Right lung (tissue), 5 donors: ENCODE data around the gene SPTBN1. TPM values are rescaled to one million over a fixed set of nuclear protein-coding genes. Genes with fewer than 3 reads are reported as not detected.

Experiments used
- DNase-seq, 2 donors: peaks; one replicate each; pipeline ENCODE4 v3.0.0-alpha.2; 2013
- polyA plus RNA-seq, 5 donors: library from polyadenylated mRNA; unstranded; fragments of 120-200 nt; gene quantifications; one replicate each; pipeline versions ENCODE4 v1.2.1 to v1.2.3, GENCODE V29; 2013; ENCODE audit warnings: inconsistent platforms in 1 of 5, low replicate concordance in 1 of 5; ENCODE audit not compliant: insufficient read length in 5 of 5, insufficient read depth in 1 of 5

SPTBN1 gene
- polyA plus RNA-seq, 5 donors = 413 to 552 (median 522) TPM

GRCh38 chr2:54430649-54431048 is 25.5 kb upstream of the SPTBN1 start:
- DNase-seq = no peak

- DNase-seq = no peak
These were observed 23.7 kb upstream of the SPTBN1 start for GRCh38 chr2:54432251-54433015.

DNA sequence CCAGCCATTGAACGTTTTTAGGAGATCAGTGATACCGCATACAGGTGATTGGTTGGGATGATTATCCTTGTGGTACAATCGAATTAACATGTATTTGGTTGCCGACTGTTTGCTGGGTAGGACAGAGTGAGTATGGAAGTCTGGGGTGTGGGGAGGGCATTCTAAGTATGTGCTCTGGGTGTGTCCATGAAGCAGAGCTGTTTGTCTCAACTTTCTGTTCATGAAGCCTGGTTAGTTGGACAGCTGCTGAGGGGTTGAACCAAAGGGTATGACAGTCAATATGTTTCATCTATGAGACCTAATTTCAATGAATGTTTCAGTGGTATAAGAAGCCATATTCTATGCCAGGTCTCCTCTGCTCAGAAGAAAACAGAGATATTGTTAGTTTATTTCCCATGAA is 21.9 kb upstream of the SPTBN1 start:
- no peak for DNase-seq

DNA sequence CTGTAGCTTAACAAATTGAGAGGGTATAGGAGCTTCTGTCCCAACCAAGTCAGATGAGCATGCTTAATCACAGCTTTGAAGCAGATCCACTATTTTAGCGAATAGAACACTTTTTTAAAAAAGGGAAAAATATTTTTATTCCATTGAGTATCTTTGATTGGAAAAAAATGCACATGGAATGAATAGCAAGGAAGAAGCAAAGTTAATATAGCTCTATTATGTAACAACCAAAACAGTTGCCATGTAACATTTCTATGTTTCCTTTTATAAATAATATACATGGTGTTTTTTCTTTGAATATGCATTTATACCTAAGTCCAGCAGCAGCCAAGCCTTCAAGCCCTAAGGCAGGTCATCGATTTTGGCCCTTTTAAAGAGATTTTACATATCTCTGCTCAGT is 21.4 kb upstream of the SPTBN1 start:
- DNase-seq = no peak

- DNase-seq = no peak
These were observed 20.6 kb upstream of the SPTBN1 start for GRCh38 chr2:54435325-54436226.

DNA sequence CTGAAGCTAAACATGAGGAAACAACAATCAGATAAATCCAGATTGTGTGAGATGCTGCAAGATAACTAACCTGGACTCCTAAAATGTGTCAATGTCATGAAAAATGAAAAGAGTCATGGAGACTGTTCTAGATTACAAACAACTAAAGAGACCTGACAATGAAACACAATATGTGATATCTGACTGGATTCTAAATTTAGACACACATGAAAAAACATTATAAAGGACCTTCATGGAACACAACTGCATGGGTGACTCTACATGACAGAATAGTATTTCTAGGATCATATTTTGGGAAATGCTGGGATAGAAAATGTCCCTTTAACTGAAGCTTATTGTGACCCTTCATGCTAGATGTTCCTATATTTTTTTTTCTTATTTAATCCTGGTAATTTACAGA is 18.5 kb upstream of the SPTBN1 start:
- DNase-seq = no peak

DNA sequence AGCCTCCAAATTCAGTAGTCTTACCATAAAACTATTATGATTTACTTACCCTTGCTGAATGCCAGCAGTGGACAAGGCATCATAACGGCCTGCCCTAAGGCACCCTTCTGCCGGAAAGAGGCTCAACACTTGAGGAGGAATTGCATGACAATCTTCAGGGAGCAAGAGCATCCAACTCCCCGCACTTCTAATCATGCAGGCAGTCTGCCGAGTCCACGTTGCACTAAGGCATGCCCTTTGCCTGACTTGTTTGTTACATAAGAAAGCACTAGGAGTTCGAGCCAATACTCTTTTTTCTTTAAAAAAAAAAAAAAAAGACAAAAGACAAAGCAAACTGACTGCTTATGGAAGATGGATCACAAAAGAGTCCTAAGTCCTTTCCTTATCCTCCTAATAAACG is 17.9 kb upstream of the SPTBN1 start:
- DNase-seq = no peak

- DNase-seq = no peak
These were observed 16.5 kb upstream of the SPTBN1 start for GRCh38 chr2:54439582-54439981.

DNA sequence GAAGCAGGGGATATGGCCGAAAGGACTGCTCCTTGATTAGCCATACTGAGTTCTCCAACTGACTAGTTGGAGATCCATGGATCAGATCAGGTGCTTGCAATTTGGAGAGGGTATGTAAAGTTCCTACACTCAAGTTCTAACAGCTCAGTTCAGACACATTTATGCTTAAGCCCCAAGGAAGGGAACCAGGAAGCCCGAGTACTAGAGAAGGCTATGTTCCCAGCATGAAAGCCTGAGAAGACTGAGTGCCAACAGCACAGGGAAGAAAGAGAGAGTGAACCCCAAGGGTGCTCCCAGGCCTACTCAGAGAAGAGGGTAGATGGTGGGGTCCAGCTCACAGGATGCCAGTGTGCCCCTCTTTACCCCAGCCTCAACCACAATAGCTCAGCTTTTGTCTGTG is 16.1 kb upstream of the SPTBN1 start:
- no peak for DNase-seq

GRCh38 chr2:54444503-54444902 is 11.6 kb upstream of the SPTBN1 start:
- DNase-seq = no peak

GRCh38 chr2:54446122-54446521 is 10.0 kb upstream of the SPTBN1 start:
- DNase-seq = no peak

GRCh38 chr2:54446625-54447024 is 9.5 kb upstream of the SPTBN1 start:
- DNase-seq = no peak

GRCh38 chr2:54454548-54455130 is 1.5 kb upstream of the SPTBN1 start:
- DNase-seq = no peak

DNA sequence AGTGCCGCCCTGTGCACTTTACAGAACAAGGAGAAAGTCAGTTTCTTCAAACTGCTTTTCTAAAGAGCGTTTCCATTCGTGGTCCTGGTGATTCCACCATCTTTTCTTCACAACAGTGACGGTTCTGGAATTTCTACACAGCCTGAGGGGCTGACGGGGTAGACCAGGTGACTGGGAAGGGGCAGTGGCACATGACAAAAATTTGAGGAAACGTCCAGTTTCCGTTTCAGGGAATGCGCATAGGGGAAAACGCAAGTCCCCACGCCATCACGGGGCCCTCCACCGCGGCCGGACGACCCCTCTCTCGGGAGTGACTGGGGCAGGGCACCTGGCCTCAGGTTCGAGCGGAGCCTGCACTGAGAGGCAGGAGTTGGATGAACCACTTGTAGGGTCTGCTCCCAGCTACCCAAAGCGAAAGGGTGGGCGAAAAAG is 980 bp upstream of the SPTBN1 start:
- DNase-seq = peak in 1 of 2 donors; percentile 53

GRCh38 chr2:54456362-54456611 is 160 bp downstream of the SPTBN1 start:
- DNase-seq = no peak

DNA sequence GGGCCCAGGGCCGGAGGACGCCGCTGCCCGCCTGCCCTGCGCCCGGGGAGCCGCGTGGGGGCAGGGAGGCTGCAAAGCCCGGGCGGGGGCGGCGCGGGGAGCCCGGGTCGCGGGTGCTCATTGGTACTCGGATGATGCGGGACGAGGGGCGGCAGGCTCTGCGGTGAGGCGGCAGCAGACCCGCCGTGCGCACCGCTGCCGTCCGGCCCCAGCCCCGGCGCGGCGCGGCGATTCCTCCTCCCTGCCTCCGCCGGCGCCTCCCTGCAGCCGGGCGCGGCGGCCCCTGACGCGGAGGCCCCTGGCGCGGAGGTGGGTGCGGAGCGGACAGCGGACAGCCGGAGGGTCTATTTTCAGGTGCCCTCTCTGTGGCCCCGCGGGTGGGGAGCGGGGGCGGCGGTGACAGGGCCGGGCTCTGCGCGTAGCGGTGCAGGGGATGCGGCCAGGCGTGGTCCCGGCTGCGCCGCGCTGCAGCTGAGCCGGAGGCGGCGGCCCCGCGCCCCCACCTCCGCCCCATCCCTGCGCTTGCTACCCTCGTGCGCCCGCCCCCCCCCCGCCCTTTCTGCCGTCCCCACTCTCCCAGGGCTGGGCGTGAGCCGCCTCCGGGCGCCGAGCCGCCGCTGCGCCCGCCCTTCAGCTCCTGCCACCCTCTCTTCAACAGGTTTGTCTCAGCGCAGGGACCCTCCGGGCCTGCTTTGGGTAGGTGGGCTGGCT is 640 bp downstream of the SPTBN1 start:
- peak in 1 of 2 donors; percentile 46 for DNase-seq

DNA sequence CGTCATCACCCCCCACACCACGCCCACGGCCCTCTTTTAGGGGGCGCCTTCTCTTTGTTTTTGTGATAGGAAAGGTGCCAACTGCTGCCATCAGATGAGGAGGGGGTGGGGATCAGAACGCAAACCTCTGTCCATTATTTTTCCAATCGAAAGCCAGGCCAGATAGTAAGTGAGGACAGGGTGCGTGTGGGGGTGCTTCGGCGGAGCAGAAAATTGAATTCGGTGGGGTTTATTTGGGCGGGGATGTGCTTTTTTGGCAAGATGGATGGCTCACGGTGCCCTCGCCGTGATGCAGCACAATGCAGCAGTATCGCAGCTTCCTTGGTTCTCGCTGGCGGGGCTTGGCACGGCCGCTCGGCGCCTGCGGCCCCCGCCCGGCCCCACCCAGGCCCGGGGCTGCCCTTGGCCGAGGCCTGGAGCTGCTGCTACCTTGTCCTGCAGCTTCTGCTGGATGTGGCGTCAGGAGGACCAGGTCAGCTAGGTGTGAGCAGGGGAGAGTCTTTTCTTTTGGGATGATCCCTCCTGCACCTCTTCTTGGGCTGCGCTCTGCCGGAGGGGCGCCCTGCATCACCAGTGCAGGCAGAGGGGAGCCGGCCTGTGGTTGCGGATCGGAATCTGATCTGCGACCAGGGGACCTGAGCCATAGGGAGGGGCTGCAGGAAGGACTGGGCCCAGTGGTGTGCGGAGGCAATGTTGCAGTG is 1.3 kb downstream of the SPTBN1 start:
- DNase-seq = no peak

GRCh38 chr2:54459037-54459441 is 2.9 kb downstream of the SPTBN1 start:
- DNase-seq = no peak

DNA sequence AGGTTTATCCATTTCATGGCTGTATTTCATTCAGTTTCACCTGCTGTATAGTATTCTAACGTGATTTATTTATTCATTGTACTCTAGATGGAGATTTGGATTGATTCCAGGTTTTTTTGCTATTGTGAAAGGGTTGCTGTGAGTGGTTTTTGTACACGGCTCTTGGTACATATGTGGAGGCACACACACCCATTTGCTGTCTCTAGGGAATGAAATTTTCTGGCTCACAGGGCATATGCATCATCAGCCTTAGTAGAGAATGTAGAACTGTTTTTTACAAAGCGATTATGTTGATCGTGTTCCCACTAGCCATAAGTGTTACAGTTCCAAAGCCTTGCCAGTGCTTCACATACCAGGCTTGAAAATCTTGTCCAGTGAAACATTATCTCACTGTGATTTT is 5.1 kb downstream of the SPTBN1 start:
- DNase-seq = no peak

- DNase-seq = no peak
These were observed 8.2 kb downstream of the SPTBN1 start for GRCh38 chr2:54464341-54464740.

- no peak for DNase-seq
These were observed 9.0 kb downstream of the SPTBN1 start for GRCh38 chr2:54465143-54465542.

GRCh38 chr2:54466870-54467269 is 10.7 kb downstream of the SPTBN1 start:
- DNase-seq = peak; percentile 42 to 48
